HUES64 (cell line): ENCODE results near the gene PCDHB6.
"Not testable (repeated sequence)": the region's sequence is repeated elsewhere in the genome, so short reads cannot be mapped to it uniquely, and the experiment has no call there.

Experiments used
- H3K27ac ChIP-seq: 2 replicates; pipeline ENCODE4 v1.7.0; 2013; ENCODE audit warnings: low read depth, low read length, inconsistent platforms
- H3K27me3 ChIP-seq: 2 replicates; pipeline ENCODE4 v1.6.1; 2013; ENCODE audit warnings: mild to moderate bottlenecking, low read length; ENCODE audit not compliant: insufficient read depth
- H3K36me3 ChIP-seq: 2 replicates; pipeline ENCODE4 v1.6.1; 2013; ENCODE audit warnings: mild to moderate bottlenecking, low read length; ENCODE audit not compliant: insufficient read depth
- H3K4me1 ChIP-seq: 2 replicates; pipeline ENCODE4 v1.6.1; 2013; ENCODE audit warnings: mild to moderate bottlenecking, low read length, moderate library complexity; ENCODE audit not compliant: insufficient read depth
- H3K4me3 ChIP-seq: 2 replicates; pipeline ENCODE4 v1.5.1; 2013; ENCODE audit warnings: mild to moderate bottlenecking, low read length, moderate library complexity
- H3K9ac ChIP-seq: 2 replicates; pipeline ENCODE4 v1.6.1; 2013; ENCODE audit warnings: mild to moderate bottlenecking, low read depth, low read length
- H3K9me3 ChIP-seq: 2 replicates; pipeline ENCODE4 v1.6.1; 2013; ENCODE audit warnings: low read depth, low read length; ENCODE audit not compliant: insufficient read depth
- WGBS: fragments of 150-250, 120-280 bp; methylation state at CpG from one replicate; pipeline ENCODE4 v1.1.7; 2013; ENCODE audit warnings: missing lambda C conversion rate; 5-methylcytosine and 5-hydroxymethylcytosine counted together

PCDHB6 gene

DNA sequence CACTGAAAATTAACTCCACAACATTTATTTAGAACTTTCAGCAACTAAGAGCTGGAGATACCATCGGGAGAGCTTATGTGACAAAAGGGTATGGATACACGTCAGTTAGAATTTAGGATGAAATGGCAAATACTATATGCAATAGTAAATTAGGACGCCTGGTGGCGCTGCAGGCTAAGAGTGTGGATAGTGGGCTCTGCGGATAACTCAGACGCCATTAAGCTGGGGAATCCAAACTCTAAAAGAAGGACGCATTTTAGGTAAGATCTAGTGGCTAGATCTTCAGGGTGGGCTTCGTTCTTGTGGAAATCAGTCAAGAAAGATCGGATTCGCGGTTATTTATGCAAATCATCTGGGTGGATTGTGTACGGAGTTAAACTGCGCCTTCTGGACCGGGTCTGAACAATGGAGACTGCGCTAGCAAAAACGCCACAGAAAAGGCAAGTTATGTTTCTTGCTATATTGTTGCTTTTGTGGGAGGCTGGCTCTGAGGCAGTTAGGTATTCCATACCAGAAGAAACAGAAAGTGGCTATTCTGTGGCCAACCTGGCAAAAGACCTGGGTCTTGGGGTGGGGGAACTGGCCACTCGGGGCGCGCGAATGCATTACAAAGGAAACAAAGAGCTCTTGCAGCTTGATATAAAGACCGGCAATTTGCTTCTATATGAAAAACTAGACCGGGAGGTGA is 14.7 kb upstream of the PCDHB6 start, which contains the start of gene PCDHB5:
Gene PCDHB5, plus strand, starts transcription at position 177 of the 688 bp plus-strand sequence. Its CDS starts 229 bp downstream, at position 406.
- 89% methylated on average over 22 of the region's 22 CpGs for WGBS
- H3K4me1 ChIP-seq: no peaks in the 10 kb centered on the region
- H3K9ac ChIP-seq: peak within 1 kb of the TSS; percentile 60; the same call in 1 of the 2 replicates
- H3K9me3 ChIP-seq: peaks cover 33% of the 10 kb centered on the region
- H3K36me3 ChIP-seq: no peaks in the 10 kb centered on the region
- H3K4me3 ChIP-seq: peak within 1 kb of the TSS; percentile 46
- no peaks in the 10 kb centered on the region for H3K27me3 ChIP-seq
- no peak within 1 kb of the TSS for H3K27ac ChIP-seq

DNA sequence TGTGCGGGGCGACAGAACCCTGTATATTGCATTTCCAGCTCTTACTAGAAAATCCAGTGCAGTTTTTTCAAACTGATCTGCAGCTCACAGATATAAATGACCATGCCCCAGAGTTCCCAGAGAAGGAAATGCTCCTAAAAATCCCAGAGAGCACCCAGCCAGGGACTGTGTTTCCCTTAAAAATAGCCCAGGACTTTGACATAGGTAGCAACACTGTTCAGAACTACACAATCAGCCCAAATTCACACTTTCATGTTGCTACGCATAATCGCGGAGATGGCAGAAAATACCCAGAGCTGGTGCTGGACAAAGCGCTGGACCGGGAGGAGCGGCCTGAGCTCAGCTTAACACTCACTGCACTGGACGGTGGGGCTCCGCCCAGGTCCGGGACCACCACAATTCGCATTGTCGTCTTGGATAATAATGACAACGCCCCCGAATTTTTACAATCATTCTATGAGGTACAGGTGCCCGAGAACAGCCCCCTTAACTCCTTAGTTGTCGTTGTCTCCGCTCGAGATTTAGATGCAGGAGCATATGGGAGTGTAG is 14.1 kb upstream of the PCDHB6 start:
- Histone ChIP-seq H3K36me3 (no peaks in the 10 kb centered on the region), H3K9ac (no peak overlapping the region), H3K9me3 (peaks cover 33% of the 10 kb centered on the region), H3K27me3 (no peaks in the 10 kb centered on the region), H3K27ac (no peak overlapping the region), H3K4me3 (peak overlapping the region; percentile 46; the same call in 1 of the 2 replicates), H3K4me1 (no peaks in the 10 kb centered on the region)
- WGBS: 95% methylated on average over 19 of the region's 19 CpGs

DNA sequence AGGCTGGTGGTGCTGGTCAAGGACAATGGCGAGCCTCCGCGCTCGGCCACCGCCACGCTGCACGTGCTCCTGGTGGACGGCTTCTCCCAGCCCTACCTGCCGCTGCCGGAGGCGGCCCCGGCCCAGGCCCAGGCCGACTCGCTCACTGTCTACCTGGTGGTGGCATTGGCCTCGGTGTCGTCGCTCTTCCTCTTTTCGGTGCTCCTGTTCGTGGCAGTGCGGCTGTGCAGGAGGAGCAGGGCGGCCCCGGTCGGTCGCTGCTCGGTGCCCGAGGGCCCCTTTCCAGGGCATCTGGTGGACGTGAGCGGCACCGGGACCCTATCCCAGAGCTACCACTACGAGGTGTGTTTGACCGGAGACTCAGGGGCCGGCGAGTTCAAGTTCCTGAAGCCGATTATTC is 12.5 kb upstream of the PCDHB6 start:
- H3K27me3 ChIP-seq, H3K4me3 ChIP-seq, H3K36me3 ChIP-seq, H3K4me1 ChIP-seq, H3K9ac ChIP-seq, H3K27ac ChIP-seq: not testable (repeated sequence)
- peaks cover 33% of the 10 kb centered on the region for H3K9me3 ChIP-seq
- 97% methylated on average over 34 of the region's 34 CpGs for WGBS

DNA sequence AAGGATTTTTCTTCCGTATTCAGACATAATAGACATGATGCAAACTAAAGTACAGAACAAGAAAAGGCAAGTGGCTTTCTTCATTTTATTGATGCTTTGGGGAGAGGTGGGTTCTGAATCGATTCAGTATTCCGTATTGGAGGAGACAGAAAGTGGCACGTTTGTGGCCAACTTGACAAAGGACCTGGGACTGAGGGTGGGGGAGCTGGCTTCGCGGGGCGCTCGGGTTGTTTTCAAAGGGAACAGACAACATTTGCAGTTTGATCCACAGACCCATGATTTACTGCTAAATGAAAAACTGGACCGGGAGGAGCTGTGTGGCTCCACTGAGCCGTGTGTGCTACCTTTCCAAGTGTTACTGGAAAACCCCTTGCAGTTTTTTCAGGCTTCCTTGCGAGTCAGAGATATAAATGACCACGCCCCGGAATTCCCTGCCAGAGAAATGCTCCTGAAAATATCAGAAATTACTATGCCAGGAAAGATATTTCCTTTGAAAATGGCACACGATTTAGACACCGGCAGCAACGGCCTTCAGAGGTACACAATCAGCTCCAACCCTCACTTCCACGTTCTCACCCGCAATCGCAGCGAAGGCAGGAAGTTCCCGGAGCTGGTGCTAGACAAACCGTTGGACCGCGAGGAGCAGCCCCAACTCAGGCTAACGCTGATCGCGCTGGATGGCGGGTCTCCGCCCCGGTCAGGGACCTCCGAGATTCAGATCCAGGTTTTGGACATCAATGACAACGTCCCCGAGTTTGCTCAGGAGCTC is 551 bp downstream of the PCDHB6 start:
- no peaks in the 10 kb centered on the region for H3K27me3 ChIP-seq
- no peak overlapping the region for H3K27ac ChIP-seq
- no peaks in the 10 kb centered on the region for H3K4me1 ChIP-seq
- H3K9me3 ChIP-seq: peaks cover 9% of the 10 kb centered on the region; the same call in 1 of the 2 replicates
- H3K9ac ChIP-seq: no peak overlapping the region
- 95% methylated on average over 33 of the region's 33 CpGs for WGBS
- H3K36me3 ChIP-seq: no peaks in the 10 kb centered on the region
- H3K4me3 ChIP-seq: no peak overlapping the region

- 93% methylated on average over 13 of the region's 13 CpGs for WGBS
These were observed 1.1 kb downstream of the PCDHB6 start for GRCh38 chr5:141150993-141151325.

DNA sequence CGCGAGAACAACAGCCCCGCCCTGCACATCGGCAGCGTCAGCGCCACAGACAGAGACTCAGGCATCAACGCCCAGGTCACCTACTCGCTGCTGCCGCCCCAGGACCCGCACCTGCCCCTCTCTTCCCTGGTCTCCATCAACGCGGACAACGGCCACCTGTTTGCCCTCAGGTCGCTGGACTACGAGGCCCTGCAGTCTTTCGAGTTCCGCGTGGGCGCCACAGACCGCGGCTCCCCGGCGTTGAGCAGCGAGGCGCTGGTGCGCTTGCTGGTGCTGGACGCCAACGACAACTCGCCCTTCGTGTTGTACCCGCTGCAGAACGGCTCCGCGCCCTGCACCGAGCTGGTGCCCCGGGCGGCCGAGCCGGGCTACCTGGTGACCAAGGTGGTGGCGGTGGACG is 1.8 kb downstream of the PCDHB6 start:
- not testable (repeated sequence) for H3K27ac ChIP-seq, H3K4me1 ChIP-seq, H3K4me3 ChIP-seq, H3K27me3 ChIP-seq, H3K36me3 ChIP-seq, H3K9ac ChIP-seq
- peaks cover 14% of the 10 kb centered on the region for H3K9me3 ChIP-seq
- 97% methylated on average over 34 of the region's 41 CpGs for WGBS

More at GRCh38 chr5:141150993-141151325, 1.1 kb downstream of the PCDHB6 start:
- no peak overlapping the region for H3K4me3 ChIP-seq
- no peaks in the 10 kb centered on the region for H3K4me1 ChIP-seq
- H3K27ac ChIP-seq: no peak overlapping the region
- no peaks in the 10 kb centered on the region for H3K27me3 ChIP-seq
- H3K9me3 ChIP-seq: peaks cover 9% of the 10 kb centered on the region; the same call in 1 of the 2 replicates
- H3K9ac ChIP-seq: no peak overlapping the region
- no peaks in the 10 kb centered on the region for H3K36me3 ChIP-seq

DNA sequence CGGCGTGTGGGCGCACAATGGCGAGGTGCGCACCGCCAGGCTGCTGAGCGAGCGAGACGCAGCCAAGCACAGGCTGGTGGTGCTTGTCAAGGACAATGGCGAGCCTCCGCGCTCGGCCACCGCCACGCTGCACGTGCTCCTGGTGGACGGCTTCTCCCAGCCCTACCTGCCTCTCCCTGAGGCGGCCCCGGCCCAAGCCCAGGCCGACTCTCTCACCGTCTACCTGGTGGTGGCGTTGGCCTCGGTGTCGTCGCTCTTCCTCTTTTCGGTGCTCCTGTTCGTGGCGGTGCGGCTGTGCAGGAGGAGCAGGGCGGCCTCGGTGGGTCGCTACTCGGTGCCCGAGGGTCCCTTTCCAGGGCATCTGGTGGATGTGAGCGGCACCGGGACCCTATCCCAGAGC is 2.2 kb downstream of the PCDHB6 start:
- 96% methylated on average over 36 of the region's 36 CpGs for WGBS
- peaks cover 17% of the 10 kb centered on the region for H3K9me3 ChIP-seq
- not testable (repeated sequence) for H3K9ac ChIP-seq, H3K27me3 ChIP-seq, H3K4me3 ChIP-seq, H3K36me3 ChIP-seq, H3K27ac ChIP-seq, H3K4me1 ChIP-seq

- Histone ChIP-seq H3K9ac (no peak overlapping the region), H3K36me3 (no peaks in the 10 kb centered on the region), H3K4me3 (peak overlapping the region; percentile 21; the same call in 1 of the 2 replicates), H3K9me3 (peaks cover 17% of the 10 kb centered on the region), H3K27ac (no peak overlapping the region), H3K27me3 (no peaks in the 10 kb centered on the region), H3K4me1 (no peaks in the 10 kb centered on the region)
- 85% methylated on average over 21 of the region's 21 CpGs for whole genome bisulfite sequencing
These were observed 5.9 kb downstream of the PCDHB6 start for GRCh38 chr5:141155540-141156374.

DNA sequence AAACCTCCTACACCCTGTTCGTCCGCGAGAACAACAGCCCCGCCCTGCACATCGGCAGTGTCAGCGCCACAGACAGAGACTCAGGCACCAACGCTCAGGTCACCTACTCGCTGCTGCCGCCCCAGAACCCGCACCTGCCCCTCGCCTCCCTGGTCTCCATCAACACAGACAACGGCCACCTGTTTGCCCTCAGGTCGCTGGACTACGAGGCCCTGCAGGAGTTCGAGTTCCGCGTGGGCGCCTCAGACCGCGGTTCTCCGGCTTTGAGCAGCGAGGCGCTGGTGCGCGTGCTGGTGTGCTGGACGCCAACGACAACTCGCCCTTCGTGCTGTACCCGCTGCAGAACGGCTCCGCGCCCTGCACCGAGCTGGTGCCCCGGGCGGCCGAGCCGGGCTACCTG is 7.5 kb downstream of the PCDHB6 start:
- not testable (repeated sequence) for H3K27ac ChIP-seq, H3K4me1 ChIP-seq, H3K4me3 ChIP-seq, H3K27me3 ChIP-seq, H3K36me3 ChIP-seq, H3K9ac ChIP-seq
- 95% methylated on average over 28 of the region's 38 CpGs for WGBS
- H3K9me3 ChIP-seq: peaks cover 11% of the 10 kb centered on the region

DNA sequence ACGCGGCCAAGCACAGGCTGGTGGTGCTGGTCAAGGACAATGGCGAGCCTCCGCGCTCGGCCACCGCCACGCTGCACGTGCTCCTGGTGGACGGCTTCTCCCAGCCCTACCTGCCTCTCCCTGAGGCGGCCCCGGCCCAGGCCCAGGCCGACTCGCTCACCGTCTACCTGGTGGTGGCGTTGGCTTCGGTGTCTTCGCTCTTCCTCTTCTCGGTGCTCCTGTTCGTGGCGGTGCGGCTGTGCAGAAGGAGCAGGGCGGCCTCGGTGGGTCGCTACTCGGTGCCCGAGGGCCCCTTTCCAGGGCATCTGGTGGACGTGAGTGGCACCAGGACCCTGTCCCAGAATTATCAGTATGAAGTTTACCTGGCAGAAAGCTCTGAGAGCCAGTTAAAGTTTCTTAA is 8.0 kb downstream of the PCDHB6 start:
- not testable (repeated sequence) for H3K27me3 ChIP-seq, H3K36me3 ChIP-seq, H3K9ac ChIP-seq, H3K27ac ChIP-seq, H3K4me3 ChIP-seq, H3K4me1 ChIP-seq
- H3K9me3 ChIP-seq: peaks cover 11% of the 10 kb centered on the region
- WGBS: 96% methylated on average over 22 of the region's 28 CpGs
